Femur (tissue), 1 donor: ENCODE results near the gene SOX30.

Experiments
- DNase-seq: peaks from one replicate; pipeline ENCODE4 v3.0.0-alpha.2; 2017

The SOX30 gene

DNA sequence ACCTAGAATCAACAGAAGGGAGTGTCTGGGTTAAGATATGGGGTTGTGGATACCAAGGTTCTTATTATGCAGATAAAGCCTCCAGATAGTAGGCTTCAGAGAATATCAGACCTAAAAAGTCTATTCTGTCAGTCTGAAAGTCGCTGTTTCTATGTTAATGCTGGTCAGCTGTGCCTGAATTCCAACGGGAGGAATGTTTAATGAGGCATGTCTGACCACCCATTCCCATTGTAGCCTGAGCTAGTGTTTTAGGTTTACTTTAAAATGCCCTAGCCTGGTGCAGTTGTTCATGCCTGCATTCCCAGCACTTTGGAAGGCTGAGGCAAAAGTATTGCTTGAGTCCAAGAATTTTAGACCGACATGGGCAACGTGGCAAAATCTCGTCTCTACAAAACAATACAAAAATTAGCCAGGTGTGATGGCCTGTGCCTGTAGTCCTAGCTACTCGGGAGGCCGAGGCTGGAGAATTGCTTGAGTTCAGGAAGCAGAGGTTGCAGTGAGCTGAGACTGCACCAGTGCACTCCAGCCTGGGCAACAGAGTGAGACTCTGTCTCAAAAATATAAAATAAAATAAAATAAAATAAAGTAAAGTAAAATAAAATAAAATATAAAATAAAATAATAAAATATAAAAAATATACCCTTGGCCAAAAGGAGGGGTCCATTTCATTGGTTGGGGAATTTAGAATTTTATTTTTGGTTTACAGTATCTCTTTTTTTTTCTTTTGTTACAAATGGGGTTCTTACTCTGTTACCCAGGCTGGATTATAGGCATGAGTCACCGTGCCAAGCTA is 7.8 kb upstream of the SOX30 start:
- DNase-seq: no peak

DNA sequence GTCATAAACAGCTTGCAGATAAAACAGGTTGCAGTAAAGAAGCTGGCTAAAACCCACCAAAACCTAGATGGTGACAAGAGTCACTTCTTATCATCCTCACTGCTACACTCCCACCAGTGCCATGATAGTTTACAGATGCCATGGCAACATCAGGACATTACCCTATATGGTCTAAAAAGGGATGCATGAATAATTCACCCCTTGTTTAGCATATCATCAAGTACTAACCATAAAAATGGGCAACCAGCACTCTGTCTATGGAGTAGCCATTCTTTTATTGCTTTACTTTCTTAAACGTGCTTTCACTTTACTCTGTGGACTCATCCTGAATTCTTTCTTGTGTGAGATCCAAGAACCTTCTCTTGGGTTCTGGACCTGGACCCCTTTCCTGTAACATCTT is 6.7 kb upstream of the SOX30 start:
- no peak for DNase-seq

DNA sequence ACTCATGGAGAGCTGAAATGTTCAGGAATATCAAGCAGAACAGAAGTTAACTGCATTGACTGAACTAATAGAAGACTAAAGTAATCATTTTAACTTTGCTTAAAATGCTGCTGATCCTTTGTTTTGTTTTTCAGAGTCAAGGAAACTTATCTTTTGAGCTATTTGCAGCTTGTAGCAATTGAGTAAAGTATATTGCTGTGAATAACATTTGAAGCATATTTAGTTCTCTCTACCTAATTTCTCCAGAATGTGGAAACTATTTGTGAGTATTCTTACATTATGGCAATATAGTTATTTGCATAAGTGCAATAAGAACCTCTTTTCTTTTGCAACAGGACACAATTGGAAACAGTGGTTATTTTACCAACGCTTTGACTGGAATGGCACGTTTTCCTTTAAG is 5.3 kb upstream of the SOX30 start:
- DNase-seq: no peak

DNA sequence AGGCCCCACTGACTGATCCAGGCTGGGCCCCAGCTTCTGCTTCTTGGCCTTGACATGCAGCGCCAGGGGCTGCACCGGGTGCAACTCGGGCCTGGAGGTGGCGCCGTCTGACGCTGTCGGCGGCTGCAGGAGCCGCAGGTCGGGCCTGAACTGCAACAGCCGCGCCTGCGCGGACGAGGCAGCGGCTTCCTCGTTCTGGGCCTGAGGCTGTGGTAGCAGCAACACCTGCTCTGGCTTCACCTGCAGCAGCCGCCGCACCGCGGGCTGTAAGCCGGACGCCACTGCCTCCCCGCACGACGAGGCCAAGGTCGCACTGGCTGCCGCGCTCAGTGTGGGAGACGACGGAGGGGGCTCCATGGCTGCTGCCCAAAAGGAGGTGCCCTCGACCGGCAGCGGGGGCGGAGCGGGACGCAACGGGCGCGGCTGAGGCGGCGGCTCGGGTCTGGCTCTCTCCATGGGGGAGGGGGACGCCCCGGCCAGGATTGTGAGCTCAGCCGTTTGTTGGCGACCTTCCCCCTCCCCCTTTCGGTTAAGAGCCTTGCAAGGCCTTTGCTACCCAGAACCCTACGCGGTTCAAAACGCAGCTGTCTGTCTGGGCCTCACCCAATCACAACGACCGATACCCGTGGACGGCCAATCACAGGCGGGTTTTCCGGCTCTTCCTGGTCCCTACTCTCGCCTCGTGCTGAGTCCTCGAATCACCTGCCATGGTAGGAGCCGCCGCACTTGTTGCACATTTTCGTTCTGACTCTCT is 438 bp downstream of the SOX30 start:
- DNase-seq: peak; percentile 81

DNA sequence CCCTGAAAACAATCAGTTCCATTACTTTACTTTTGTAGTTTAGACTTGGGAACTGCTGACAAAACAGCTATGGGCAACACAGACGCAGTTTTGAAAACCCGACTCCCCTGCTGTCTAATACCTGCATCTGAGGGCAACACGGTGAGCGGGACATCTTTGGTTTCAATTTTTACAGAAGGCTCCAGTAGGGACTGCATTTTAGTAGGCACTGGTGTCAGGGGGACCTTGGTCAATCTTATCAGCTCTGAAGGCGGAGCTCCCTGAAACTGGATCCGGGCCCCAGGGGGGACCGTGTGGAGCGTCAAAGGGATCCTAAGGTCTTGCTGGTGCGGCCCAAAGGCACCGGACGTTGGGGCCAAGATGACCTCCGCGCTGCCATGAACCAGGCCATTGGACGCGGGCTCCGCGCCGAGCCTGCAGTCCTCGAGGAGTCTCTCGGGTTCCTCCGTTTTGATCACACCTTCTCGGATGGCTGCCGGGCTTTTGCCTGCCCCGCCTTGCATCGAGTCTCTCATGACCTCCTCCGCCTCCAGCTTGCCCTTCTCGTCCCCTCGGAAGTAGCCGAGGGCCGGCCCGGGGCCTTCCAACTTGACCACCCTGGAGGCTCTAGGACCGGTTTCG is 1.1 kb downstream of the SOX30 start:
- no peak for DNase-seq

DNA sequence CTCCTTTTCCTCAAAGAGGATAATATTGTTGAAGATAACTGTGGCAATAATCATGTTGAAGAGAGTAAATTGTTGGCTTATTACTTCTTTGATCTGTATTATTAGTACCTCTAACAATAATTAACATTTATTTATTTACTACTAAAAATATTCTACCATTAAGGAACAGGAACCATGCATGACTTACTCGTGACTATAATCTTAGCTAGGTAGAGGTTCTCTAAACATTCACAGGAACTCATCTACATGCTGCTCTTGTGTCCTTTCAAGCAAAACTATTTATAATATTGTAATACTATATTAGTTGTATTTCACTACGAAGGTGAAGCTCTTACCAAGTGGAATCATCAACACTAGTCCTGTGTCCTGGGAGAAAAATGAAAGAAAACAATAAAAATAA is 3.1 kb downstream of the SOX30 start:
- DNase-seq: no peak

DNA sequence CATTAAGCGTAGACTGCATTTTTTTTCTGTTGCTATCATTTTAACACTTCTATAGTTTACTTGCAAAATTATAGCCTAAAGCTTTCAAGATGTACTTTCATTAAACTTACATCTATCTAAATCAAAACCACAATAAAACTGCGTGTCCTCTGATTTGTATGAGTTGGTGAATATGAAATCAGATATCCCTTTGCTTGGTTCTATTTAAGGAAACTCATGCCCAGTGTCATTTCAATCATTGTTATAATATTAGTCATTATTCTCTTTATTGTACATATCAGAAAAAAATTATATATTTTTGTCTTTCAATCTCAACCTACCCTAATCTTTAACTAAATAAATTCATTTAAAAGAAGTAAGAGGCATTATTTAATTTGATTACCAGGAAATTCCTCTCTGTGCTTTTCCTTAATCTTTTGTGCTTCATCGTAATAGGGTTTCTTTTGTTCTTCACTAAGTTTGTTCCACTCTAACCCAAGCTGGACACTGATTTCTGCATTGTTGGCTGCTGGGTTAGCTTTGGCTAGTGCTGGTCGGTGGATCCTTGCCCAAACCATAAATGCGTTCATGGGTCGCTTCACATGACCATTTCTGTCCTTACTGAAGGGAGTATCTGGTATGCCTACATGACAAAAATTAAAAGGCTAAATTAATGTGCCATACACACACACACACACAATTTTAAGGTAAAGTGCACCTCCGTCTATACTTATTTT is 3.8 kb downstream of the SOX30 start:
- no peak for DNase-seq

DNA sequence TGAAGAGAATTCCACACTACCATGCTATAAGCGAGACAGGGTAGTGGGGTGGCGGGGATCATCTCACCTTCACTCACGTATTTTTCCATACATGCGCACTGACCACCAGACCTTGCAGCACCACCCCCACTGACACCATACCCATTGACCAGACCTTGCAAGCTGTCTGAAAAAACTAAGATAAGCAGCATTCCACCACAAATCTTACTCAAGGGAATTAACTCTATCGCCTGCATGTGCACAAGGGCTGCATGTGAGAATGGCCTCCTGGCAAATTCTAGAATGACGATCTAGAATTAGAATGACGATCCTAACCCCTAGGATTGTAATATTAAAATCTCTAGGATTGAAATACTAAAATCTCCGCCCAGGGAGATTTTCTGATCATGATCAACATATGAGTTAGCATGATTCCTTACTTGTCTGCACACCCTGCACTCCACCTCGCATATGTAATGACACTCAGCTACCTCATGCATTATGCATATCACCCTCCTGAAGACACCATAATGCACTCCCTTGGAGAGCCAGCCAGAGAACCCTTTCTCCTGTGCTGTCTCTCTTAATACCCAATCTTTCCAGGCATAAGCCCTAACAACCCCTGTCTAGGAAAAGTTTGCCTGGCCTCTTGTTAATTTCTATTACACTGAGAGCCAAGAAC is 11.7 kb downstream of the SOX30 start:
- no peak for DNase-seq

DNA sequence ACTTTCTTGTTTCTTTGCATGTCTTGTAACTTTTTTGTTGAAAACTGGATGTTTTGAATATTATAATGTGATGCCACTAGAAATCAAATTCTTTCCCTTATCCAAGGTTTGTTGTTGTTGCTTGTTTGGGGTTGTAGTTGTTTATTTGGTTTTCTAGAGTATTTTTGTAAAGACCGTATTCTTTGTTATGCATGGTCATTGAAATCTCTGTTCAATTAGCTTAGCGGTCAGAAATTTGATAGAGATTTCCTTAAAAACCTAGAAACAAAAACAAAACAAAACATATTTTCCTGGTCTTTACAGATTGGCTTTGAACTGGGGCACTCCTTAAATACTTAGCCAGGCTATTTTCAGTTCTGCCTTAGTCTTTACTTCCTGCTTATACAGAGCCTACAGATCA is 21.9 kb downstream of the SOX30 start:
- no peak for DNase-seq

DNA sequence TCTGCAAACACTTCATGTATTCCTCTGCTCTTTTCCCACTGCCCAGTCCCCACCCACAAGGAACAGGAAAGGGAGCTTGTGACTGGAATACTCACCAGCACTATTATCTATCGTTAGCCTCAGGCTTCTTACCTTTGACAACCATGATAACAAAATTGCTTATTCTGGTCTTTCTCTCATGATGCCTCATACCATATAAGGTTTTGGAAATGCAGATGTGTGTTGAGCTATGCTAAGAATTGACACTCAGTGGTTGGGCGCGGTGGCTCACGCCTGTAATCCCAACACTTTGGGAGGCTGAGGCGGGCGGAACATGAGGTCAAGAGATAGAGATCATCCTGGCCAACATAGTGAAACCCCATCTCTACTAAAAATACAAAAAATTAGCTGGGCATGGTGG is 25.4 kb downstream of the SOX30 start:
- DNase-seq: no peak

DNA sequence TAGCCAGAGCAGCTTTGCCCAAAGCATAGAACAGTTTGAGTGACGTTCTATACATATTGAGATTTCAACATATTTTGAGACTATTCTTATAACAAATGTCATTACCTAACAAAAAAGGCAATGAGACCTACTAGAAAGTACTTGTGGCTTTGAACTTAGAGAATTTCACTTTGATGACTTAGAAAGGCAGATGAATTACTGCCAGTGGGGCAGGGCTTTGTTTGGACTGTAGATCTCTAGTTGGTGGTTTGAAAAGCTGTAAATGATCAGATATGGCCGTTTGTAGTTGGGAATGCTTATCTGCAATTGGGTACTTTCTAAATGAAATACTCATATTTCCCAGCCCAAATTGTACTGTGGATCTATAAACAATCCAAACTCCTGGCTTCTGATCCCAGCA is 28.1 kb downstream of the SOX30 start:
- DNase-seq: no peak

DNA sequence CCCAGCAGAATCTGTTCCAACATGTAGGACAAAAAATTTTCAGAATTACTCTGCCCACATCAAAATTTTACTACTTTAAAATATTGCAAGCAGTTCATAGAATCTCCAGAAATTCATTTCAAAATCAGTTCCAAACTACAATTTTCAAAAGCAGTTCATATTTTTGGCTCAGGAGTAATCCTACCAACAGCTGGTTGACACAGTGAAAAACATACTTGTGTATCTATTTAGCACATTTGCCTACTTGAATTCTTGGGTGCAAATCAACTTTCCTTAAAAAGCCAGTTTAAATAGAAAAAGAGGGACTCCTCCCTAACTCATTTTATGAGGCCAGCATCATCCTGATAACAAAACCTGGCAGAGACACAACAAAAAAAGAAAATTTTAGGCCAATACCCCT is 31.5 kb downstream of the SOX30 start:
- no peak for DNase-seq

DNA sequence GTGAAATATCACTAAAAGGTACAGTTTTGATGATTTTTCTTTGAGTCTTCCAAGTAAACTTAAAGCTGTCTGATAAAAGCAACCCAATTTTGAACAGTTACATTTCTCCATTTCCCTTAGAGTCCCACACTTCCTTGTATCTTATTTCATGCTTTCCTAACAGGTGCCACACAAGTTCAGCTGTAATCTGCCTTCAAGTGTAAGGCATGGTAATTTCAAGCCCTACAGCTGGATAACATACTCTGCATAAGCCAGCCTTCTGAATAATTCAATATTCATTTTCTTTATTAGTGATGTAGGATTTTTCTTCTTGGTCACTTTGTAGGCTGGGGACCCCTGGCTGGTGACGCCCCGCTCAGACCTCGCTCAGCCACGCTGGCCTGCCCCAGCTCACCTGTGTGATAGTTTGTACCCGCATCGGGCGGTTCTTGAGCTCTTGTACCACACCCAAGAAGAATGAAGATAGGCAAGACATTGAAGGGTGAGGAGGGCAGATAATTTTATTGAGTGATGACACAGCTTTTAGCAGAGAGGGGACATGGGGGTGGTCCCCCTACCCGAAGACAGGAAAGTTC is 34.0 kb downstream of the SOX30 start:
- no peak for DNase-seq

DNA sequence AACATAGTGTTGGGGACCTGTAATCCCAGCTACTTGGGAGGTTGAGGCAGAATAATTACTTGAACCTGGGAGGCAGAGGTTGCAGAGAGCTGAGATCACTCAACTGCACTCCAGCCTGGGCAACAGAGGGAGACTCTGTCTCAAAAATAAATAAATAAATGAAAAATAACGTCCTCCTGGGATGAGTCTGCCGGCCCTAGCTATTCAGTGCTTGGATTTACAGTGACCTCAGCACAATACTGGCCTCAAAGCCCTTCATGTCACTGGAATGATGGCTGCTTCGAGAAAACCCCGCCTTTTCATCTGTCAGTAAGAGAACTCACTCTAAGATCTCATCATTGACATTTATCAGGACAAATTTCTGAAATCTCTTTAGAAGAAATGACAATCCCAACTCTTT is 35.5 kb downstream of the SOX30 start:
- DNase-seq: no peak

DNA sequence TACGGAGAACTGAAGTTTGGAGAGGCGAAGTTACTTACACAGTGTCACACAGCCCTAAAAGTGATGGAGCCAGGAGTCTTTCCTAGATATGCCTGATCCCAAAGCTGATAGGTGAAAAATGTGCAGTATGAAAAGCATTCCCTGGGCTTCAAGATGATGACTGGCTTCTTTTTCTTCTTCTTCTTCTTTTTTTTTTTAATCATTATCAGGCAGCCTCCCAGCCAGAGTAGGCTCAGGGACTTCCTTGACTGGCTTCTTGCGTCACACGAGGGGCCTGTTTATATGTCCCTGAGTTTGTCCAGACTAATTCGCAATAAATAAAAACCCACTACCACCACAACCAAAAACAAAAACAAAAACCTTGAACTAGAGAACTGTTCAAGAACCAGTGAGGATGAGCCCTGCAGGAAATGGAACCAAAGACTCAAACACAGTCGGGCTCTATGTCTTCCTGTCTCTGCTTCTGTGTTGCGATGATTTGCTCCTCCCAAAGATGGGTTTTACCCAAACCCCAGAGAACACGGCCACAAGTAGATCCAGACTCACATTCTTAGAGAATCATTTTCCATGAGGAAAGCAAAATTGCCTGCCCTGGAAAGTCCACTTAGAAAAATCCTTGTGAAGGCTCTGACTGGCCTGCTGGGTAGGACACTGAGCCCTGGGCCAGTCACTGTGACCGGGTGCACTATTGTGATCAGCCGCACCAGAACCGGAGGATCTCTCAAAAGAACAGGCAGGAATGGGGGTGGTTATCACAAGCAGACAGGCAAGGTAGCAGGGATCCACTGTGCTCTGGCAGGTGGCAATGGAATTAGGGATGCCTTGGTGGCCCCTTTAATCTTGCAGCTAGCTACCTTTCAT is 38.6 kb downstream of the SOX30 start:
- DNase-seq: no peak

DNA sequence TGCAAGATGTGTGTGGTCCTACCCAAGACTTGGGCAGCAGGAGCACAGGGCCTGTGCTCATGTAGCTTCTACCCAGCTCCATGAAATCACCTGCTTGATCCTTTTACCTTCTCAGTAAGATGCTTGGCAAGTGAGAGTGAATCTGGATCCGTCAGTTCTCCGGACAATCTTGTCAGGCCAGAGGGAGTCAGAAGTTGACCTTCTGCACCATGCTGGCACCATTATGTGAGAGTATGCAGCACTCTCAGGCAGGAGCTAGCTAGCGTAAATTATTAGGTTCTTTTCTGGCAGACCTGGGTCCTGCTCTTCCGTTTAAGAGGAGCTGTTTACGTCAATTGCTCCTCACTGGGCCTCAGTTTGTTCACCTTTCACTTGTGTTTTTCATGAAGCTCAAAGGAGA is 39.7 kb downstream of the SOX30 start:
- DNase-seq: no peak

DNA sequence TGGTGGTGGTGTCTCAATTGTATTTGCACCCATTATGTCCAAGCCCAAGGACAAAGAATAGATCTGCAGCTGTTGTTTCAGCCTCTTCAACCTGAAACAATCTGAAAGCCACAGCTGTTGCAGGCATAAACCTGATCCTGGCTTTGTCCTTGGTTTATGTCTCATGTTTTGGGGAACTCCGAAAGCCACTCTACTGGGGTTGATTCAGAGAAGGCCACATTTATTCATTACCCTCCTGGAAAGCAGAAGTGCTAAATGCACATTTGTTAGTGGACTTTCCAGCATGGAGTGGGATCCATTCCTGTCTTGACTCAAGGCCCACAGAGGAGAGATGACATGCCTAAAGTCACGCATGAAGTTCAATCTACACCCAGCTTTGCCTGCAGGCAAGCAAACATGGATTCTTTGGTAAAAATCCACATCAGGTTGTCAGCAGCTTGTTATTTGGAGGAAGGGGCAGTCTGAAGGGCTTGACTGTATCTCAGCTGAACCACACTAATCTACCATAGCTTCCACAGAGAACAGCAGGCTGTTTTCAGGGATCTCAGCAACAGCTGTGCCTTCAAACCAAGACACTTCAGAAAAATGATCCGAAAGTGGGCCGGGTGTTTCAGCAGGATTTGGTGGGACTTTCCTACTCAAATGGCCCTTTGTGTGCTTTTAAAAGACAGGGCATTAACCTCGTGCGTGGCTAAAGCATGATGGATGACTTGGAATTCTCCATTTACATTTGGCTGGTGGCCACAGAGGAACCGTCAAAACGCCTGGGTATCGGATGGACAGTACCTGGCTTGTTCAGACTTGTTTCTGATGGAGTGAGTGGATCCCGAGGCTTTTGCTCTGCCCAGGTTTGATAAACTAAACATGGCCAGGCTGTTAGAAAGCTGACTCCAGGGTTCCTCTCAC is 40.4 kb downstream of the SOX30 start:
- peak; percentile 54 for DNase-seq

DNA sequence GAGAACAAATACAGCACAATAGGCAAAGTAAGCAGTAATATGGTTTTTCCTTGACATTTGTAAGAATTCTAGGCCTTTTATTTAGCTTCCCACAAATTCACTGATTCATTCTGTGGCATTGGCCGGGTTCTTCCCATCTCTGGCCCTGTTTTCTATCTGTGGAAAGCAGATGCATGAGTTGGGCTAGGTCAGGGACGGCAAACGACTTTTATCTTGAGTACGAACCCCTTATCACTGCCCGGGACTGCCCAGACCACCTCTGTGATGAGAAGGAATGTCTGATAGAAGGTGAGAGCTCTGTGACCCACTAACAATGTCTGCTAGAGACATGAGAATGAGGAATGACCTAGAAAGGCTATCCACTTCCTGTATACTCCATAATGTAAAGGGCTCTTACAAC is 41.2 kb downstream of the SOX30 start:
- no peak for DNase-seq

DNA sequence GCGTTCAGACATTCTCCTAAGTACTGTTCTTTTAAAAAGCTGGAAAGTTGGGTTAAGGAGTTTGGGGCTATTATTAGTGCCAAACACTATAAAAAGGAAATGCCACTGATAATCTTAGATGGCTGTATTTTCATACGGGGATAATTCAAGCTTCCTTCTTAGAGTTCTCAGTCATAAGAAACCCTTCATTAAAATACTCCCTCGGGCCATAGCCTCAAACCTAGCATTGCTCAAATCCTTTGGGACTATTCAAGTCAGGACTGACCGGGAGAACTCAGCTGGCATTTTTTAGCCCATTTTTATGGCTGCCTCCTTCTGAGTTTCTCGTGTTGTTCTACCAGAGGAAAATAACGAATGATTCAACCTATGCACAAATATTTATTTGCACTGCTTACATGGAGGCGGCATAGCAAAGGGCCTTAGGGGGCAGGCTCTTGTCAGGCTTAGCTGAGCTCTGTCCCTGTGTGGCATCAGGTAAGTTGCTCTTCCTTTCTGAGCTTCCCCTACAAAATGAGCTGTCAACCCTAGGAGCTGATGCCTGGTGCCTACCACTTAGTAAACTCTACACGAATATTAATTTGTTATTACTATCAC is 43.2 kb downstream of the SOX30 start:
- DNase-seq: no peak
